ENCODE results near the gene ANXA2R. TPM values are rescaled to one million over a fixed set of nuclear protein-coding genes. Genes with fewer than 3 reads are reported as not detected.
"Not testable (repeated sequence)": the region's sequence is repeated elsewhere in the genome, so short reads cannot be mapped to it uniquely, and the experiment has no call there.

Gene ANXA2R
- polyA plus RNA-seq, 2 of the 4 experiments (the other 2 are of a cell fraction) = 1.7 to 2.1 TPM

- WGBS (ENCODE audit: missing lambda C conversion rate) = 1% methylated on average over 18 of the region's 18 CpGs
- ChIA-PET CTCF (interaction anchor here (0.5 to 5.7 kb wide), 24 partner anchors 11 to 1275 kb away, joined by 3 to 62 read pairs (median 4); partner anchors contain the start of genes ANXA2R and TMEM267), POLR2A (interaction anchor here (0.8 to 3.3 kb wide), 13 partner anchors 24 to 419 kb away, joined by 3 to 53 read pairs (median 7); partner anchors contain the start of genes ANXA2R, TMEM267 and ZNF131)
- ATAC-seq (no peak), FAIRE-seq (no peak), DNase-seq (ENCODE audit: low read depth in 1 of 2, low spot score in 1 of 2) (peak in 1 of 2 experiments; percentile 30)
- peak overlapping the region; percentile 80 for H3K4me2 ChIP-seq
- peaks cover 36% of the 10 kb centered on the region for H3K4me1 ChIP-seq
- no peak for TF ChIP-seq ESRRA (IDR thresholded peaks at IDR 0.05; ENCODE audit: borderline replicate concordance, low read length)
- peak in 1 of 2 experiments; percentile 11; a peak in 2 of 4 replicates for TF ChIP-seq CEBPB (IDR thresholded peaks at IDR 0.05)
- peak overlapping the region; percentile 57 for H3K4me3 ChIP-seq
- no peaks in the 10 kb centered on the region for H3K9me3 ChIP-seq
- peak overlapping the region; percentile 92 to 93 for H3K27ac ChIP-seq
Observed at GRCh38 chr5:43065387-43065947, 25.3 kb upstream of the ANXA2R start.

GRCh38 chr5:43063721-43064171 lies 23.6 kb upstream of the ANXA2R start:
- H3K4me1 ChIP-seq = peaks cover 33% of the 10 kb centered on the region
- ATAC-seq (peak; percentile 52 to 57), FAIRE-seq (no peak), DNase-seq (ENCODE audit: low read depth in 1 of 2, low spot score in 1 of 2) (peak in 1 of 2 experiments; percentile 76)
- peak overlapping the region; percentile 80 for H3K4me2 ChIP-seq
- peak overlapping the region; percentile 57 for H3K4me3 ChIP-seq
- WGBS (ENCODE audit: missing lambda C conversion rate) = 6% methylated on average over 12 of the region's 12 CpGs
- TF ChIP-seq ZC3H11A (IDR thresholded peaks at IDR 0.05) = no peak
- TF ChIP-seq ZFP36 (IDR thresholded peaks at IDR 0.05; ENCODE audit: borderline replicate concordance, partially characterized antibody) = no peak
- no peak for TF ChIP-seq HDAC2 (IDR thresholded peaks at IDR 0.05)
- TF ChIP-seq HOXB5 (CRISPR knock-in tag; IDR thresholded peaks at IDR 0.05) = no peak
- TF ChIP-seq MAZ (IDR thresholded peaks at IDR 0.05; ENCODE audit: borderline replicate concordance, low read depth, low read length) = no peak
- no peak for TF ChIP-seq NFE2L2 (conservative IDR thresholded peaks at IDR 0.05; ENCODE audit: low read length)
- TF ChIP-seq RCOR1 (IDR thresholded peaks at IDR 0.05; ENCODE audit: low read depth, low read length) = no peak
- no peak; the same call in 1 of the 2 replicates for TF ChIP-seq MAX (IDR thresholded peaks at IDR 0.05)
- TF ChIP-seq RAD21 (conservative IDR thresholded peaks at IDR 0.05 in 1 of 2, IDR thresholded peaks at IDR 0.05 in 1 of 2) = no peak
- no peak for TF ChIP-seq CHD2 (IDR thresholded peaks at IDR 0.05; ENCODE audit: low read length, partially characterized antibody)
- TF ChIP-seq CBX2 (IDR thresholded peaks at IDR 0.05; ENCODE audit: borderline replicate concordance, low read depth) = no peak
- POLR2A ChIA-PET = interaction anchor here (0.7 to 3.3 kb wide), 9 partner anchors 22 to 420 kb away, joined by 3 to 53 read pairs (median 5); partner anchors contain the start of gene TMEM267
- H3K9me3 ChIP-seq = peaks cover 8% of the 10 kb centered on the region; the same call in 1 of the 3 replicates
- peak overlapping the region; percentile 92 to 93 for H3K27ac ChIP-seq
- CTCF ChIA-PET = interaction anchor here (0.7 to 5.7 kb wide), 14 partner anchors 9 to 156 kb away, joined by 3 to 62 read pairs (median 8); no protein-coding TSS in a partner anchor

GRCh38 chr5:43061352-43062075 lies 21.4 kb upstream of the ANXA2R start:
- Histone ChIP-seq H3K4me1 (peaks cover 36% of the 10 kb centered on the region), H3K4me3 (no peak overlapping the region), H3K9me3 (peaks cover 9% of the 10 kb centered on the region; the same call in 1 of the 3 replicates), H3K27ac (peak overlapping the region; percentile 17 to 61; a peak in 3 of 6 replicates), H3K4me2 (peak overlapping the region; percentile 34; the same call in 2 of the 3 replicates)
- CTCF ChIA-PET = interaction anchor here (1.0 to 1.7 kb wide), 9 partner anchors 10 to 152 kb away, joined by 3 to 9 read pairs (median 4); no protein-coding TSS in a partner anchor
- peak; percentile 15 to 65; a peak in 3 of 4 replicates for TF ChIP-seq CEBPB (IDR thresholded peaks at IDR 0.05)
- no peak for TF ChIP-seq FOSL2 (IDR thresholded peaks at IDR 0.05)
- no peak for TF ChIP-seq FOSL2 (CRISPR knock-in tag; IDR thresholded peaks at IDR 0.05)
- no peak for TF ChIP-seq ZC3H11A (IDR thresholded peaks at IDR 0.05)
- TF ChIP-seq ZNF302 (CRISPR knock-in tag; IDR thresholded peaks at IDR 0.05) = no peak
- 43% methylated on average over 5 of the region's 5 CpGs for WGBS (ENCODE audit: missing lambda C conversion rate)
- no peak for ATAC-seq
- no peak for FAIRE-seq
- DNase-seq (ENCODE audit: low read depth in 1 of 2, low spot score in 1 of 2) = peak in 1 of 2 experiments; percentile 27
- POLR2A ChIA-PET = interaction anchor here (1.1 to 1.5 kb wide), 2 partner anchors 19 to 54 kb away, joined by 5 to 9 read pairs; no protein-coding TSS in a partner anchor

- H3K4me3 ChIP-seq; H3K4me2 ChIP-seq; FAIRE-seq; H3K9me3 ChIP-seq; POLR2A ChIA-PET; DNase-seq (ENCODE audit: low read depth in 1 of 2, low spot score in 1 of 2); H3K27ac ChIP-seq; ATAC-seq: not testable (repeated sequence)
- CTCF ChIA-PET = interaction anchor here (1.2 kb wide), 1 partner anchor 17 kb away, joined by 3 read pairs; no protein-coding TSS in a partner anchor
- peaks cover 36% of the 10 kb centered on the region for H3K4me1 ChIP-seq
- WGBS (ENCODE audit: missing lambda C conversion rate) = 91% methylated on average over 2 of the region's 2 CpGs
Observed at GRCh38 chr5:43060020-43060419, 19.9 kb upstream of the ANXA2R start.

GRCh38 chr5:43055098-43055497 lies 15.0 kb upstream of the ANXA2R start:
- FAIRE-seq; DNase-seq (ENCODE audit: low read depth in 1 of 2, low spot score in 1 of 2); H3K27ac ChIP-seq; ATAC-seq; H3K4me3 ChIP-seq; POLR2A ChIA-PET; H3K4me2 ChIP-seq: not testable (repeated sequence)
- CTCF ChIA-PET = interaction anchor here (1.3 to 1.7 kb wide), 2 partner anchors 9 to 143 kb away, joined by 3 to 4 read pairs; no protein-coding TSS in a partner anchor
- WGBS (ENCODE audit: missing lambda C conversion rate) = 65% methylated on average over 2 of the region's 2 CpGs
- H3K9me3 ChIP-seq = peaks cover 11% of the 10 kb centered on the region; the same call in 1 of the 3 replicates
- peaks cover 15% of the 10 kb centered on the region for H3K4me1 ChIP-seq
